ENCODE measurements around the gene GPR61.

Gene GPR61

DNA sequence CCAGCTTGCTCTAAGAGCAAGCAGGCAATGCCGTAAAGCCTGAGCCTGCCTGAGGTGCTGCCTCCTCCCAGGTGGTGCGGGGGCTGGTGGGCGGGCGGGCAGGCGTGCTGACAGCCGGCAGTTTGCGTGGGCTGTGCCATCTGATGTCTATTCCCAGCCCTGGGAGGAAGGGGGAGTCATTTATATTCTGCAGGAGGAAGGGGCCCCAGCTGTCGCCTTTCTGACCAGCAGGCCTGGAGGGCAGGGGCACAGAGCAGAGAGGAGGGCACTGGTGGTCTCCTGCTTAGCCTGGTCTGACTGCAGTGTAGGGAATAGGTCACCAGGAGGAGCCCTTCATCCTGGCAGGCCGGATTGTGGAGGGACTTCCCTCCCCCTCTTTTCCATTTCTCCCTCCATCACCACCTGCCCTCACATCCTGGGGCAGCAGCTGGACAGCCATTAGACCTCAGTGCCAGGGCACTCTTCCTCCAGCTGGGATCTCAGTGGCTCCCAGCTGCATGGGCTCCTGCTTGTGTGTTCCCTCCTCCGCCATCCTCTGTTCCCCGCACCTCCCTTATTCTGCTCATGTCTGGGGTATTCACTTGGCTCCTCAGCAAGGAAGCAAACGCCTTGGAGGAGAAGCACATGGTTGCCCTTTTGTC, 41.4 kb upstream of the GPR61 start:
- no peak overlapping the region for H3K4me3 ChIP-seq (replicated peaks; ENCODE audit: insufficient read depth, low read length)
- TF ChIP-seq SPI1 (IDR thresholded peaks at IDR 0.05; ENCODE audit: borderline replicate concordance, low read depth) (peak; percentile 12; the same call in 1 of the 2 replicates), CTCF (IDR thresholded peaks at IDR 0.05; ENCODE audit: insufficient read depth, low read length) (peak; percentile 41), GABPA (IDR thresholded peaks at IDR 0.05; ENCODE audit: low read depth) (no peak), POLR2AphosphoS5 (IDR thresholded peaks at IDR 0.05; ENCODE audit: low read depth) (no peak)
- TF ChIP-seq, protein P1, sequence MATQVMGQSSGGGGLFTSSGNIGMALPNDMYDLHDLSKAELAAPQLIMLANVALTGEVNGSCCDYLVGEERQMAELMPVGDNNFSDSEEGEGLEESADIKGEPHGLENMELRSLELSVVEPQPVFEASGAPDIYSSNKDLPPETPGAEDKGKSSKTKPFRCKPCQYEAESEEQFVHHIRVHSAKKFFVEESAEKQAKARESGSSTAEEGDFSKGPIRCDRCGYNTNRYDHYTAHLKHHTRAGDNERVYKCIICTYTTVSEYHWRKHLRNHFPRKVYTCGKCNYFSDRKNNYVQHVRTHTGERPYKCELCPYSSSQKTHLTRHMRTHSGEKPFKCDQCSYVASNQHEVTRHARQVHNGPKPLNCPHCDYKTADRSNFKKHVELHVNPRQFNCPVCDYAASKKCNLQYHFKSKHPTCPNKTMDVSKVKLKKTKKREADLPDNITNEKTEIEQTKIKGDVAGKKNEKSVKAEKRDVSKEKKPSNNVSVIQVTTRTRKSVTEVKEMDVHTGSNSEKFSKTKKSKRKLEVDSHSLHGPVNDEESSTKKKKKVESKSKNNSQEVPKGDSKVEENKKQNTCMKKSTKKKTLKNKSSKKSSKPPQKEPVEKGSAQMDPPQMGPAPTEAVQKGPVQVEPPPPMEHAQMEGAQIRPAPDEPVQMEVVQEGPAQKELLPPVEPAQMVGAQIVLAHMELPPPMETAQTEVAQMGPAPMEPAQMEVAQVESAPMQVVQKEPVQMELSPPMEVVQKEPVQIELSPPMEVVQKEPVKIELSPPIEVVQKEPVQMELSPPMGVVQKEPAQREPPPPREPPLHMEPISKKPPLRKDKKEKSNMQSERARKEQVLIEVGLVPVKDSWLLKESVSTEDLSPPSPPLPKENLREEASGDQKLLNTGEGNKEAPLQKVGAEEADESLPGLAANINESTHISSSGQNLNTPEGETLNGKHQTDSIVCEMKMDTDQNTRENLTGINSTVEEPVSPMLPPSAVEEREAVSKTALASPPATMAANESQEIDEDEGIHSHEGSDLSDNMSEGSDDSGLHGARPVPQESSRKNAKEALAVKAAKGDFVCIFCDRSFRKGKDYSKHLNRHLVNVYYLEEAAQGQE (IDR thresholded peaks at IDR 0.05; ENCODE audit: insufficient replicate concordance, low read depth) = no peak
- no peaks in the 10 kb centered on the region for H3K27me3 ChIP-seq (ENCODE audit: insufficient read depth, poor library complexity, severe bottlenecking)
- peak in 1 of 2 experiments; percentile 11 for DNase-seq (ENCODE audit: low read depth in 1 of 2, low spot score in 1 of 2)
- no peak overlapping the region for H3K27ac ChIP-seq (replicated peaks)

GRCh38 chr1:109499081-109499480, 40.6 kb upstream of the GPR61 start:
- TF ChIP-seq, protein P1 (IDR thresholded peaks at IDR 0.05; ENCODE audit: insufficient replicate concordance, low read depth) = no peak
- TF ChIP-seq CTCF (IDR thresholded peaks at IDR 0.05; ENCODE audit: insufficient read depth, low read length) (no peak), POLR2AphosphoS5 (IDR thresholded peaks at IDR 0.05; ENCODE audit: low read depth) (no peak), SPI1 (IDR thresholded peaks at IDR 0.05; ENCODE audit: borderline replicate concordance, low read depth) (no peak), GABPA (IDR thresholded peaks at IDR 0.05; ENCODE audit: low read depth) (no peak)
- DNase-seq (ENCODE audit: low read depth in 1 of 2, low spot score in 1 of 2) = no peak
- no peak overlapping the region for H3K4me3 ChIP-seq (replicated peaks; ENCODE audit: insufficient read depth, low read length)

DNA sequence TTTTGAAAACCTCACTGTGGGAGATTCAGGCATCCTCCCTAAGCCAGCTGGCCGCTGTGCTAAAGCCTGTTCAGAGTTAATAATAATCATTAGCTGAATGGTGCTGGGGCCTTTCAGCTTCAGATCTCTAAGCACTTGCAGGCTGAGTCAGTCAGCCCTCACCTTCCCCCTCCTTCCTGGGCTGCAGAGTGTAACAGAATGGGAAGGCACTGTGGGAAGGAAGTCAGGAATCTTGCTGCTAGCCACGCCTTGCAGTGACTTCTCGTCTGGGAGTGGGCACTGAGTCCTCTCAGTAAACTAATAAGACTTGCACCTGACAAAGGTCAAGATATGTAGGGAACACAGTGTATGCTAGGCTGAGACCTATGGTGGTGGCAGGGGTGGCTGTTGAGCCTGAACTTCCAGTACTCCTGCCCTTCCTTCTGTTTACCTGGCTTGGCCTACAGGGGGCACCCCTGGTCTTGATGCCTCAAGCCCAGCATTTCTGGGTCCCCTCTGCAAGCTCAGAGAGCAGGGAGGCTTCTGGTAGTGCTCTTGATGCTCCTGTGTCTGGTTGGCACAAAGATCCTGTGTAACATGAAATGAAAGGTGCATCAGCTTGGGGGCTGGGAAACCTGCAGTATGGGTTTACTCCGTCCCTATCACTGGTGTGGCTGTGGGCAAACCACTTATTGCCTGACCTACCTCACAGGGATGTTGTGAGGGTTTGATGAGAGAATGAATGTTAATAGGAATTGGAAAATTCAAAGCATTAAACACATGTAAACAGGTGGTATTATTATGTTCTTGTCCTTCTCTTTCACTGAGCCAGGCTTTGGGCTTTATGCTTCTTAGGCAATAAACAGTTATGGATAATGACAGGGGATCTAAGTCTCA, 39.8 kb upstream of the GPR61 start:
- Histone ChIP-seq H3K27me3 (ENCODE audit: insufficient read depth, poor library complexity, severe bottlenecking) (no peaks in the 10 kb centered on the region), H3K27ac (replicated peaks) (no peak overlapping the region), H3K4me3 (replicated peaks; ENCODE audit: insufficient read depth, low read length) (no peak overlapping the region)
- peak in 1 of 2 experiments; percentile 67 for DNase-seq (ENCODE audit: low read depth in 1 of 2, low spot score in 1 of 2)
- peak; percentile 50 for TF ChIP-seq CTCF (IDR thresholded peaks at IDR 0.05; ENCODE audit: insufficient read depth, low read length)
- no peak for TF ChIP-seq GABPA (IDR thresholded peaks at IDR 0.05; ENCODE audit: low read depth)

More at GRCh38 chr1:109499081-109499480, 40.6 kb upstream of the GPR61 start:
- no peak overlapping the region for H3K27ac ChIP-seq (replicated peaks)
- H3K27me3 ChIP-seq (ENCODE audit: insufficient read depth, poor library complexity, severe bottlenecking) = no peaks in the 10 kb centered on the region

Data from HL-60 (cell line).